Pons (tissue), 1 donor: ENCODE results near the gene SYT8.

Experiments used
- DNase-seq: peaks from one replicate; pipeline ENCODE4 v3.0.0-alpha.2; 2016; ENCODE audit warnings: low spot score

SYT8 gene

GRCh38 chr11:1832211-1832919, 2.4 kb upstream of the SYT8 start:
- no peak for DNase-seq

- DNase-seq: no peak
These were observed 1.9 kb upstream of the SYT8 start for GRCh38 chr11:1832920-1833295.

GRCh38 chr11:1834062-1834610, 654 bp upstream of the SYT8 start:
- no peak for DNase-seq

GRCh38 chr11:1835671-1836010, 851 bp downstream of the SYT8 start:
- DNase-seq: no peak

GRCh38 chr11:1836011-1836945, 1.5 kb downstream of the SYT8 start:
- DNase-seq: no peak

- DNase-seq: no peak
These were observed 2.6 kb downstream of the SYT8 start for GRCh38 chr11:1837171-1838076.

GRCh38 chr11:1838077-1838425, 3.3 kb downstream of the SYT8 start:
- no peak for DNase-seq

- DNase-seq: no peak
These were observed 3.8 kb downstream of the SYT8 start, which contains the start of gene TNNI2 for GRCh38 chr11:1838426-1839144. Gene TNNI2, plus strand, starts transcription at chr11:1838981. Its CDS starts 716 bp downstream, at chr11:1839697.

GRCh38 chr11:1839204-1839923, 4.6 kb downstream of the SYT8 start:
- DNase-seq: no peak

- DNase-seq: peak; percentile 52
These were observed 5.4 kb downstream of the SYT8 start for GRCh38 chr11:1839924-1840779.

- no peak for DNase-seq
These were observed 6.1 kb downstream of the SYT8 start for GRCh38 chr11:1840780-1841480.

- no peak for DNase-seq
These were observed 6.8 kb downstream of the SYT8 start for GRCh38 chr11:1841511-1842148.

GRCh38 chr11:1842149-1843097, 7.6 kb downstream of the SYT8 start:
- DNase-seq: no peak

GRCh38 chr11:1843098-1843473, 8.3 kb downstream of the SYT8 start:
- DNase-seq: no peak

GRCh38 chr11:1843796-1844195, 9.0 kb downstream of the SYT8 start:
- no peak for DNase-seq

GRCh38 chr11:1844221-1845094, 9.7 kb downstream of the SYT8 start:
- no peak for DNase-seq

- no peak for DNase-seq
These were observed 10.3 kb downstream of the SYT8 start for GRCh38 chr11:1845095-1845429.
